GM21825 (cell line): ENCODE measurements around the gene SLC1A2.

Experiments
- ATAC-seq: cut with Tn5 transposase; IDR thresholded peaks from one replicate; pipeline ENCODE4 v1.9.1; 2021; ENCODE audit warnings: mild to moderate bottlenecking, moderate library complexity; ENCODE audit not compliant: unreplicated experiment

SLC1A2 gene

GRCh38 chr11:35377262-35377661 is 42.1 kb downstream of the SLC1A2 start:
- no peak for ATAC-seq

- ATAC-seq, result no peak
These were observed 42.7 kb downstream of the SLC1A2 start for GRCh38 chr11:35376613-35377012.

- no peak for ATAC-seq
These were observed 43.2 kb downstream of the SLC1A2 start for GRCh38 chr11:35376118-35376510.

- no peak for ATAC-seq
These were observed 43.8 kb downstream of the SLC1A2 start for GRCh38 chr11:35375332-35376117.

- ATAC-seq, result no peak
These were observed 45.9 kb downstream of the SLC1A2 start for GRCh38 chr11:35373284-35373933.

GRCh38 chr11:35372565-35373283 is 46.6 kb downstream of the SLC1A2 start:
- no peak for ATAC-seq

- ATAC-seq, result no peak
These were observed 51.9 kb downstream of the SLC1A2 start for GRCh38 chr11:35367491-35367890.

GRCh38 chr11:35366798-35367197 is 52.6 kb downstream of the SLC1A2 start:
- ATAC-seq, result no peak

- no peak for ATAC-seq
These were observed 53.4 kb downstream of the SLC1A2 start for GRCh38 chr11:35365961-35366360.

GRCh38 chr11:35365395-35365794 is 54.0 kb downstream of the SLC1A2 start:
- no peak for ATAC-seq

- no peak for ATAC-seq
These were observed 55.2 kb downstream of the SLC1A2 start for GRCh38 chr11:35363854-35364780.

GRCh38 chr11:35363246-35363801 is 56.0 kb downstream of the SLC1A2 start:
- ATAC-seq, result no peak

- ATAC-seq, result no peak
These were observed 56.8 kb downstream of the SLC1A2 start for GRCh38 chr11:35362521-35362980.

- no peak for ATAC-seq
These were observed 59.3 kb downstream of the SLC1A2 start for GRCh38 chr11:35360055-35360530.

- no peak for ATAC-seq
These were observed 59.9 kb downstream of the SLC1A2 start for GRCh38 chr11:35359321-35360054.

GRCh38 chr11:35358391-35358790 is 61.0 kb downstream of the SLC1A2 start:
- no peak for ATAC-seq

- ATAC-seq, result no peak
These were observed 61.4 kb downstream of the SLC1A2 start for GRCh38 chr11:35357923-35358322.

GRCh38 chr11:35355102-35355749 is 64.1 kb downstream of the SLC1A2 start:
- no peak for ATAC-seq

GRCh38 chr11:35354644-35355043 is 64.7 kb downstream of the SLC1A2 start:
- ATAC-seq, result no peak
